GM21825 (cell line): ENCODE measurements around the gene COPRS.

Experiments used
- ATAC-seq: cut with Tn5 transposase; IDR thresholded peaks from one replicate; pipeline ENCODE4 v1.9.1; 2021; ENCODE audit warnings: mild to moderate bottlenecking, moderate library complexity; ENCODE audit not compliant: unreplicated experiment

The COPRS gene, protein sequence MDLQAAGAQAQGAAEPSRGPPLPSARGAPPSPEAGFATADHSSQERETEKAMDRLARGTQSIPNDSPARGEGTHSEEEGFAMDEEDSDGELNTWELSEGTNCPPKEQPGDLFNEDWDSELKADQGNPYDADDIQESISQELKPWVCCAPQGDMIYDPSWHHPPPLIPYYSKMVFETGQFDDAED

DNA sequence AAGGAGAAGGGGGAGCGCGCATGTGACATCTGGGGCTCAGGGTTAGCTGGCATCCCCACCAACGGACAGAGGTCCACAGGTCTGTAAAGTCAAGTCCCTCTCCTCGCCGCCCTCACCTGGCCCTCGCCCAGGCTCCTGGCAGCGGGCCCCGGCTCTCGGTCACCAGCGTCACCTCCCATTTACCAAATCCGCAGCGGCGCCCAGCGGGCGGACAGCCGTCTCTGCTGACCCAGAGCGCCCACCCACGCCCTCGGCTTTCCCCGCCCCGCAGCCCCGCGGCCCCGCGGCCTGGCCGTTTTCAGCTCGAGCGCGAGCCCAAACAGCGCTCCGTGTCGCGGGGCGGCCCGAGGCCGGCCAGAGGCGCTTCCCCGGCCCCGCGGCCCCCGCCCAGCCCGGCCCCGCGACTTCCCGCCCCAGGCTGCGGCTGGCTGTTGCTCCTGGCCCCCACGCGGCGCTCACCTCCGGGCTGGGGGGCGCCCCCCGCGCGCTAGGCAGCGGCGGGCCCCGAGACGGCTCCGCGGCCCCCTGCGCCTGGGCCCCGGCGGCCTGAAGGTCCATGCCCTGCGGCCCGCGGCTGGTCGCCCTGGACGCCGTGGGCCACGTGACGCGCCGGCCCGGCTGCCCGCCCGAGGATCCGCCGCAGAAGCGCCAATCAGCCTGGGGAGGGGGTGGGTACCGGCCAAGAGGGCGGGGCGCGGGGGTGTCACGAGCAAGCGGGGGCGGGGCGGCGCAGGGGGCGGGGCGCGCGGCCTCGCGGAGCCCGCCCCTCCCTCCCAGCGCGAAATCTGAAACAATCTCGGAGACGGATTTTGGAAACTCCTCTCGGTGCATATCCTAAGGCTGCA, at the start of gene COPRS:
COPRS (minus strand) TSS at position 603 of the 845 bp plus-strand sequence; CDS start at position 558, 45 bp downstream.
- ATAC-seq = peak; percentile 63

DNA sequence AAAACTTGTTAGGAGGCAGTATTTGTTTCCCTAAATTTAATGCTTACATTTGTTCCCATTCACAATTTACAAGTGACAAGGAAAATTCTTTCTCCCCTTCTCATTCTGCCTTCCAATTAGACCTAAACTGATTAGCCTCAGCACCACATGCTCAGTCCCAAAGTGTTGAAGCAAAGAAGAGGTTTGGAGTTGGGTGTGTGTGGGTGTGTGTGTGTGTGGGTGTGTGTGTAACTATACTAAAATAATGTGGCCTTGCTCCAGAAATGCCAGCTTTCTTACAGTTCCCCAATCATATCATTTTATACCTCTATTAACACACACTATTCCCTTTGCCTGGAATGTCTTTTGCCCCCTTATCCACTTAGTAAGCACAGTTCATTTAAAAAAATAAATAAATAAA, 49.3 kb upstream of the COPRS start:
- no peak for ATAC-seq

DNA sequence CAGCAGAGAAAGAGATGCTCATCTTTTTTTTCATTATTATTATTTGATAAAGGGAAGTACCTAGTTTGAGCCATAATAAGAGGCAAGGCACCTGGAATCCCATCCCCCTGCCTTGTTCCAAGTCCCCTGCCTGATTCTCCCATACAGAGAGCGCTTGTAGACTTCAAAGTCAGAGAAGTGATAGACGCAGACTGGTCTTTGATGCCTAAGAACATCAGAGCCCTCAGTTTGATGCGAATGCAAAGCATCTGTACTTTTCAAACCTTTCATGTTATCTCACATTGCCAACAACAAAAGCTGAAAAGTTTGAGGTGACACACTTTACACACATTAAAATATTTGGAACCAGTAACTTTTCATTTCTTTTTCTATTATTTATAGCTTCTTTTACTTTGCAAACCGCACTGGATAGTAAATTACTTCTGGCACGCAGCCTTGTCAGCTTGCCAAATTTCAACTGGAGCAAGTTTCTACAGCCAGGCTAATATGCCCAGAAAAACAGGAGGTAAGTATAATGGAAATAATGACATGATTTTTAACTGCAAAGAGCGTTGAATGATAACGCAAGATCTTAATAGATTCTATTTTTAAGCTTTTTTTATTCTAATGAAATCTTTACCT, 48.4 kb upstream of the COPRS start:
- ATAC-seq = no peak

DNA sequence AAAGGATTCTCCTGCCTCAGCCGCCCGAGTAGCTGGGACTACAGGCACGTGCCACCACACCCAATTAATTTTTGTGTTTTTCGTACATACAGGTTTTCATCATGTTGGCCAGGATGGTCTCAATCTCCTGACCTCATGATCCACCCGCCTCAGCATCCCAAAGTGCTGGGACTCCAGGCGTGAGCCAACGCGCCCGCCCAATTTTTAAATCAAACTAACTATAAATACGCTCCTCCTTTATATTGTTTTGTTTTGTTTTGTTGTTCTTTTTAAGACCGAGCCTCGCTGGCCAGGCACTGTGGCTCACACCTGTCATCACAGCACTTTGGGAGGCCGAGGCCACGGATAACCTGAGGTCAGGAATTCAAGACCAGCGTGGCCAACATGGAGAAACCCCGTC, 44.4 kb upstream of the COPRS start:
- no peak for ATAC-seq

DNA sequence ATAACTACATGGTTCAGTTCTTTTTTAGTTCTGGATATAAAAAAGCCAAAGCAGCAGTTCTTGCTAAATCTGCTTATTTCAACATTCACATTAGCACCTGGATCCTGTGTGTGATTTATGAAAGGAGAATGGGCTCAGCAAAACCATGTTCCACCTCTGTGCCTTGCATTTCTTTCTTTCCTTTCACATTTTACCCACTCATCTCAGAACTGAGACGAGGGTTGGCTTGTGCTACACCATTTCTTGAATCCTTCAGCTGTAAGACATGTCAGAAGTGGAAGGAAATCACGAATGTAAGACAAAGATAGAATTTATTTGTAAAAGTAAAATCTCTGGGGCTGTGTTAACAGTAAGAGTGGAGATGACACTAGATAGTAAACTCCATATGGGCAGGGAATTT, 43.6 kb upstream of the COPRS start:
- ATAC-seq = no peak

DNA sequence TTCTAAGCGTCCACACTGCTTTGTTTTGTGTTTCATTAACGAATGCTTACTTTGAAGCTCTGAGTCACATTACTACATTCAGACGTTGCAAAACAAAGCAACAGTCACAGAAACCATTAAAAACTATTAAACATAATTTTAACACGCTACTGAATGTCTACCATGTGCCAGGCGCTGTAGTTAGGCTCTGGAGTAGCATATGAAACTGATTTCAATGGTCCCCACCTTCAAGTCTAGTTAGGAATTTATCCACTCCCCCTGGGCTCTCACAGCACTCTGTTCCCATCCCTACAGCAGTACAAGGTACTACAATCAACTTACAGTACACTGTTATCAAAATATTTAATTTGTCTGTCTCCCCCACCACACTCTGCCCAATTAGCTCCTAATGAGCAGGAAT, 41.8 kb upstream of the COPRS start:
- ATAC-seq = peak; percentile 3

DNA sequence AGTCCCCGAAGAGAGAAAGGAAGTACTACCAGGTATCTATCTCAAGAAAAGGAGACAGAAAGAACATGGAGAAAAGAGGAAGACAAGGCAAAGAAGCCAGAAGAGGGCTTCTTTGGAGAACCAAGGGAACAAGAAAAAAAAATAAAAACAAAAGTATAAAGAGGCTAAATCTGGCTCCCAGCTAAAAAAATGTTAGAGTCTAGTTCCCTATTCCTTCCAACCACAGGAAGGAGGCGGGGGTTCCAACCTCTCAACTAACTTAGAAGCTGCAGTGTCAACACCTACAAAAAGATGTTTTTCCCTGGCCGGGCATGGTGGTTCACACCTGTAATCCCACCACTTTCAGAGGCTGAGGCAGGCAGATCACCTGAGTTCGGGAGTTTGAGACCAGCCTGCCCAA, 29.1 kb upstream of the COPRS start:
- ATAC-seq = no peak

DNA sequence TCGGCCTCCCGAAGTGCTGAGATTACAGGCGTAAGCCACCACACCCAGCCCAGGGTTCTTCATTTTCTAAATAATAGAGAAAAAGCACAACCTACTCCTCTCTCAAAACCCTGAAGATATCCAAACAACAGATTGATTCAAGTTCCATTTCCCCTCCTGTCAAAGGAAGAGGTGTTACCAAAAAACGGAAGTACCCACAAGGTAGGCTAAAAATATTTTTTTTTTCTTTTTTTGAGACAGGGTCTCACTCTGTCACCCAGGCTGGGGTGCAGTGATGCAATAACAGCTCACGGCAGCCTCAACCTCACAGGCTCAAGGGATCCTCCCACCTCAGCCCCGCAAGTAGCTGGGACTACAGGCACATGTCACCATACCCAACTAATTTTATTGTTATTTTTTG, 23.5 kb upstream of the COPRS start:
- ATAC-seq = no peak

DNA sequence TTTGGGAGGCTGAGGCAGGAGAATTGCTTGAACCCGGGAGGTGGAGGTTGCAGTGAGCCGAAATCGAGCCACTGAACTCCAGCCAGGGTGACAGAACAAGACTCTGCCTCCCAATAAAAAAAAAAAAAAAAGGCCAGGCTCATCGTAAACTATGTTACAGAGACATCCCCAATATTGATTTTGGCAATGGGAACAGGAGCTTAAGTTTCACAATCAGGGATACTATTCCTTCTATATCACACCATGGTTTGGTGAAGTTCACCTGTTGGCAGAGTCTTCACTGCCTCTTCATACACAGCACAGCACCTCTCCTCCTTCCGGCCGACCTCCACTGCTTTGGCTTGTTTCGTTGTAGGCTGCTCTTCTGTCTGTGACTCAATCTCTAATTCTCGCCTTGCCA, 21.3 kb upstream of the COPRS start:
- ATAC-seq = no peak

DNA sequence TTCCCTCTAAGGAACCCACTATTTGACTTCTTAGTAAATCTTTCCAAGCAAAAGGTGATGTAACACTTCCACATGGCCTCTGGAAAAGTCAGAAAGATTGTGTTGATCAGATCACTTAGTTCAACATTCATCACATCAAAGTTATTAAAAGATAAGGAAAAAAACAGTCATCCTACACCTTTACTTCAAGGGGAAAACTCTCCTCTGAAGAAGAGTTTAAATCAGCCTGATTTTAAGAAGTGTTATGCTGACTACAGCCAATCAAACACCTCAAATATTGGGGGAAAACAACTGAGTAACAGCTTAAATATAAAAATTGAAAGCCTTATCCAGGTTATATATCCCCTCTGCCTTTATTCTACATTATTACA, 19.6 kb upstream of the COPRS start:
- ATAC-seq = no peak

DNA sequence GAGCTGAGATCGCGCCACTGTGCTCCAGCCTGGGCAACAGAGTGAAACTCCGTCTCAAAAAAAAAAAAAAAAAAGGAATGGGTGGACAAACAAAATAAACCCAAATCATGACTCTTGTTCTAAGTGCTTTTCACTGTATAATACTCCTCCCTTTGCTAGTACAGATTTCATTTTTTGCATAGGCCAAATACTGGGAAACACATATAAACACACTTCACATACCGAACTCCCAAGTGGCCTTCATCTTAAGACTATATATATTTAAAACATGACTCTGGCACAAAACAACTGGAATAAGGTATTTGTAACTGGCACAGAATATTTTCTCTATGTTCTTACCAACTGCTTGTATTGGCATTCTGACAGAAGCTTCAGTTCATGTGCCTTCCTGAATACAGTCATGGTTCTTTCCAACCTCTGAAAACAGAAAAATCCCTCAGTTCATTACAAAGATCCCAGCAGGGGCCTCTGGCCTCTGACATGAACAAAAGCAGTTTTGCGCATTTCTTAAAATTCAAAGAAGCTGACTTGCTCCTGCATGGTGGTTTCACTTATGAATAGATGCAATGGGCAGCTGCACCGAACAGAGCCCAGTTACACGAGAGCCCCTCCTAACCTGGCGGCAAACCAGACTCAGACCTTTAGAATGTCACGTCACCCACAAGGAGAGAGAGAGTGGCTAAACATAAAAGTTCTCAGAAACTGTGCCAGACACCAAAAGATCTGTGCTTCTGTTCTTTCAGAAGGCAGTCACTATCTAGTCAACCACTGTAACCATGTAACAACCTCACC, 19.1 kb upstream of the COPRS start:
- no peak for ATAC-seq

DNA sequence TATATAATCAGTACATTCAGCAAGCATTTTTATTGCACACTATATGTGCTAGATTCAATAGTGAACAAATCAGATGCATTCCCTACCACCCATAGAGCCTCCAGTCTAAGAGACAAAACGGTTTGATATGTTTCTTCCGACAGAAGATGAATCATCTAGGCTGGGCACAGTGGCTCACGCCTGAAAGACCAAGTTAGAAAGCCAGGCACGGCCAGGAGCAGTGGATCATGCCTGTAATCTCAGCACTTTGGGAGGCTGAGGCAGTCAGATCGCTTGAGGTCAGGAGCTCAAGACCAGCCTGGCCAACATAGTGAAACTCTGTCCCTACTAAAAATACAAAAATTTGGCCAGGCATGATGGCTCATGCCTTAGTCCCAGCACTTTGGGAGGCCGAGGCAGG, 18.3 kb upstream of the COPRS start:
- no peak for ATAC-seq

DNA sequence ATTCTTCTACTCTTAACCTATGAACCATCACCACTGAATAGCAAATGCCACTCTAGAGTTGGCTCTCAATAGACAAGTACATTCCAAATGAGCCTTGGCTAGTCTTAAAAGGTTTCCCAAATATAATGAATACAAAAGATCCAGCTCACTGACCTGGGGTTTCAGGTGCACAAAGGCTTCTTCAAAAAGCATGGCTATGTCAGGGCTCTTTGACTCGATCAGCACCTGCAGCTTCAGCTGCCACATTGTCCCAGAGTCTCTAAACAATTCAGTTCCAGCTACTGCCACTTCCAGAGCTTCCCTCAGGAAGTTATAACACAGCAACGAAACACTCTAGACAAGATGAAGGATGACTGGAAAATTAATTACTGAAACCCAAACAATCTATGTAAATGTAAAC, 16.0 kb upstream of the COPRS start:
- no peak for ATAC-seq

DNA sequence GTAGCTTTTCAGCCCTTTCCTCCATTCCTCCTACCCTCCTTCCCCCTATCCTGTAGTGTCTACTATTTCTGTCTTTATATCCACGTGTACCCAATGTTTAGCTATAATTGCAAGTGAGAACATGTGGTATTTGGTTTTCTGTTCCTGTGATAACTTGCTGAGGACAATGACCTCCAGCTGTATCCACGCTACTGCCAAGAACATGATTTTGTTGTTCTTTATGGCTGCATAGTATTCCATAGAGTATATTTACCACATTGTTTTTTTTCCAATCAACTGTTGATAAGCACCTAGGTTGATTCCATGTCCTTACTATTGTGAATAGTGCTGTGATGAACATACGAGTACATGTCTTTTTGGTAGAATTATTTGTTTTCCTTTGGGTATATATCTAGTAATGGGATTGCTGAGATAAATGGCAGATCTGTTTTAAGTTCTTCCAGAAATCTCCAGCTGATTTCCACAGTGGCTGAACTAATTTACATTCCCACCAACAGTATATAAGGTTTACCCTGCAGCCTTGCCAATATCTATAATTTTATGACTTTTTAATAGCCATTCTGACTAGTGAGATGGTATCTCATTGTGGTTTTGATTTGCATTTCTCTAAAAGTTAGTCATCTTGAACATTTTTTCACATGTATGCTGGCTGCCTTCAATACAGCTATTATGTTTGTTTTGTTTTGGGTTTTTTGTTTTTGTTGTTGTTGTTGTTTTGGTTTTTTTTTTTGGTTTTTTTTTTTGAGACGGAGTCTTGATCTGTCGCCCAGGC, 10.9 kb upstream of the COPRS start:
- no peak for ATAC-seq

DNA sequence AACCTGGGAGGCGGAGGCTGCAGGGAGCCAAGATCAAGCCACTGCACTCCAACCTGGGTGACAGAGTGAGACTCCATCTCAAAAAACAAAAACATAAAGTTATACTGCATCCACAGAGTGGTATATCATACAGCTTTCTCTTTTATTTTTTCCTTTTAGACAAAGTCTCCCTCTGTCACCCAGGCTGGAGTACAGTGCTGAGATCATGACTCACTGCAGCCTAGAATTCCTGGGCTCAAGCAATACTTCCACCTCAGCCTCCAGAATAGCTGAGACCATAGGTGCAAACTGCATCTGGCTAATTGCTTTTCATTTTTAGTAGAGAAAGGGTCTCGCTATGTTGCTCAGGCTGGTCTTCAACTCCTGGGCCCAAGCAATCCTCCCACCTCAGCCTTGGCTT, 10.0 kb upstream of the COPRS start:
- no peak for ATAC-seq

DNA sequence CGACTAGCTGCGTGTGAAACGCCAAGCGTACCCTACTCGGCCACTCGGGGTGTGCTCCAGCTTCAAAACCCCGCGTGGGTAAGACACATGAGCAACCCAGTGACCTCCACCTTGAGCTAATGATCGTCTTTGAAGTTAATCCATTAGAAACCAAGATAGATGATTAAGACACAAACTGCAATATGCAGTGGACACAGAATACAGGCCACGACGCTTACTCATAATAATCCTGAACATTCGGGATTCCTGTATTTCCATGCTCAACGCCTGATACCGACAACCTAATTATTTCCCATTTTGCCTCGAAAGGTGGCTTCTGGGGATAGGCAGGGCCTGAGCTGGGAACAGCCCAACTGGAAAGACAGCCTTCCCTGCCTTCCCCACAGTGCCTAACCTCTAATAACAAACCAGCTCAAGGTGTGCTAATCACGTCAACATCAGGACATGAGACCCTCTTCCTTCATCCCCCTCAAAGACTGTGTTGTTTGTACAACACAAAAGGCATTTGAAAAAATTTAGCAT, 504 bp upstream of the COPRS start:
- ATAC-seq = no peak

DNA sequence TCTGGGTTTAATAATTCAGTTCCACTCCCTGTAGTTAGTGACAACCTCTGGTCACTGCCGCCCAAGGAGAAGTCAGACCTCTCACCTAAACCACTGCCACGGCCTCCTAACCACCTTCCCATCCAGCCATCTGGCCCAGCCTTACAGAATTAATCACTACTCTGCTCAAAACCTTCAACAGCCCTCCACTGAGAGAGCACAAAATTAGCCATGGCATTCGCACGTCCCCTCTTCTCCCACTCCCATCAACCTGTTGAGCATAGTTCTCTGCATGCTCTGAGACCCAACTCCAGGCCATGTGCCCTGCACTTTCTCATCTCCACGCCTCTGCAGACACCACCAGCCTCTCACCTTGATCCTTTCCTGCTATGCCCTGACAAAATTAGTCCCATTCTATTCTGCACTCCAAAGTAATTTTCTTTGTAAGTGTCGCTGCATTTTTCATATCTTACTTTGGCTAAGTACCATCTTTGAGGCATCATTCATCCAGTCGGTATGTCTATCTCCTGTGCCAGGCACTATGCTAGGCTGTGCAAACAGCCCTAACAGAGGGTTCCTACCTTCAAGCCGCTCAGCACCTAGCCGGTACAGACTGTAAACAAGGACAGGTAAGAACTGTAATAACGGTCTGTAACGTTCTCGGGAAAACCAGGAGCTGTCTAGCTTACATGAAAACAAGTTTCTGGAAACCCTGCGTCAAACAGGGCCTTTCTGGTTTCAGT, 963 bp downstream of the COPRS start:
- ATAC-seq = peak; percentile 13

DNA sequence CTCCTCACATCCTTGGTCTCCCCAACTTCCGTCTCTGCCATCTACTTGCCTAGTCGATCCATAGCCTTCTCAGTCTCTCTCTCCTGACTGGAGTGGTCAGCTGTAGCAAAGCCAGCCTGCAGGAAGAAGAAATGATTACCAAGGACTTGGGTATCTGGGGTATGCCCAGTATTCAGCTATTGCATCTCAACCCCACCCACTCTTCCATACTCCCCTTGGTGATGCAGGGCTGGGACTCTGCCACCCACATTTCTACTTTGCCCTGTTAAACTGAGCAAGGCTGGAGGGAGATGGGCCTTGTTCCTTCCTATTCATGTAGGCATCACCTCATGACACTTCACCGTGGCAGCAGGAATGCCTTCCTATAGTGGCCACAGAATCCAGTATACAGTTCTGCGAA, 2.3 kb downstream of the COPRS start:
- no peak for ATAC-seq

DNA sequence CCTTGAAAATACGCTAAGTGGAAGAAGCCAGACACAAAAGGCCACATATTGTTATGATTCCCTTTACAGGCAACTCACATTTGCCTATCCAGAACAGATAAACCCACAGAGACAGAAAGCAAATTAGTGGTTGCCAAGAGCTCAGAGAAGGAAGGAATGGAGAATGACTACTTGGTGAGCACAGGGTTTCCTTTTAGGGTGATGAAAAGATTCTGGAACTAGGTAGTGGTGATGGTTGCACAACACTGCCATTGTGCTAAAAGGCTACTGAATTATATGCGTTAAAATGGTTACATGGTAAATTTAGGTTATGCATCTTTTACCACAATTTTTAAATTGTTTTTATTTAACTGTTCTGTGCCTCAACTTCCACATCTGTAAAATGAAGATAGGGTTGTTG, 4.4 kb downstream of the COPRS start:
- no peak for ATAC-seq
